Superior temporal gyrus (tissue), 1 donor: Measurements from ENCODE around the gene SRGAP2B.
"Not testable (repeated sequence)": the region's sequence is repeated elsewhere in the genome, so short reads cannot be mapped to it uniquely, and the experiment has no call there.

Experiments used
- DNase-seq: peaks from one replicate; pipeline ENCODE4 v3.0.0-alpha.2; 2016; ENCODE audit errors: extremely low spot score

The SRGAP2B gene

DNA sequence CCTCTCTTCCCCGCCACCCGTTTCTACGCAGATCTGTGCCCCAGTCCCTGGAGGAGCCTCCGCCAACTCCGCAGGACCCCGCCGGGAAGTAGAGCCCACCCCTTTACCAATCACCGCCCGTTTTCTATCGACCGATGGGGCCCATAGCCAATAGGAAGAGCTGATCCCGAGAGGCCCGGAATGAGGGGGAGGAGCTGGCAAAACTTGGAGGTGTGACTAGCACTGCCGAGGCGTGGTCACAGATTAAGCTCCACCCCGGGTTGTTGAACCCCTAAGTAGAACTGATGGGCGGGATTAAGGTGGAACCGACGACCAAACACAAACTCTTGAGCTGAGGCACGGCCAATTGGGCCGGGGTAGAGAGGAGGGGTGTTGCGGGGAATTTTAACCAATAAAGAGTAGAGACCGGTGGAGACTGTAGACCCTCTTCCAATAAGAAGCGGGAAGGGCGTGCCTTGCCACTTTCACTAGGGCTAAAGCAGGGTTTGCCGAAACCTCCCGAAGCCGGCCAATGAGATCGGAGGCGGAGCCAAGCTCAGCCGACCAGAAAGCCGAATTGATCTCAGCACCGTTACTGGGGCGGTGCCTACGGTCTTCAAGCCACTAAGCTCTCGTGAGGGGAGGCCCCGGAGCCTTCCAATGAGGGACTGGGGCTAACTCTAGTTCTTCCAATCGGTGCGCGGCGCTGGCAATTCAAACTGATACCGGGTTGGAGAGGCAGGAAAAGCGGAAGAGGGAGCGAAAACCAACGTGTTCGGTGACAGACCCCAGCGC is at the start of gene SRGAP2B, which contains the start of gene FAM72D:
SRGAP2B (minus strand) TSS at position 45 of the 774 bp plus-strand sequence. CDS start 2,427 bp downstream, outside the sequence.
FAM72D (plus strand) TSS at position 691 of the 774 bp plus-strand sequence. CDS start 874 bp downstream, outside the sequence.
- DNase-seq, result not testable (repeated sequence)

DNA sequence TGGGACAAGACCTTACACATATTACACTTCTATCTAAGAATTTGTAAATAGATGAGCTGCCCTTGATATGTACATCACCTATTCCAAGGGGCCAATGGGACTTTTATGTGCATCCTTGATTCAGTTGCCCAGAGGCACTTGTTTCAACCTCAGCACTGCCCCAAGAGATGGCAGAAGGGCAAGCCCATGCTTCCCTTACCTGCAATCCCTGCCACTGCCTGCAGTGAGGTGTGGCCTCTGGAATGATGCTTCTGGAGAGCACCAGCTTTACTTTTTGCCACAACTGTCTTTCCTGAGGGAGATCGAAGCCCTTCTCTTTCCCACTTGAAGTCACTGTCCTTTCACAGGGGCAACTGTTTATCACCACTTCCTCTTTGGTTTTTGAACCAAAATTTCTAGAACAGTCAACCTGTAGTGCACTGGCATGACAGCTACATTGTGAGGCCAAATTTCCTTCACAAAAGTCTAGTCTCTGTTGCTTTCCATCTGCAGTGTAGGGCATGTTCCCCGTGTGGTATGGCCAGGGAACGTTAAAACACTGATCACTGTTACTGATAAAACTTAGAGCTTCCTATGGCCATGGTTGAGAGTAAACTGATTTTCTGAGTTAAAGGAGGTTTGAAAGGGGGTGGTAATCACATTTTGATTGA is 49.3 kb upstream of the SRGAP2B start:
- not testable (repeated sequence) for DNase-seq

DNA sequence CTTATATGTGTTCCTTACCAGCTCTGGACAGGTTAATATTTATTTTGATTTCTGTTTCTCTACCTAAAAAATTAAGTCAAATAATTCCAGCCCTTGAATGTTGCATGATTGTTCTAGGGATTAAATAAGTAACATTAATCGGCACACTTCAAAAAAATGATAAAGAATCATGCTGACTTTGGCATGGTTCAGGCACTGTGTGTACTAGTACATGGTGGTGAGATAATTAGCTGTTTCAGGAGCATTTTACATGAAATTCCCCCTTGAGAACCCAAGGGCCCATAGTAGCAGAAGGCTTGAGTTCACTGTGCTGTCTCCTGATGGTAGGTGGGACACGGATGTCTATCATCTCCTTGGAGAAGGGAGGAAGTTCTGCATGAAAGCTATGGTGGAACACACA is 45.4 kb upstream of the SRGAP2B start:
- not testable (repeated sequence) for DNase-seq

DNA sequence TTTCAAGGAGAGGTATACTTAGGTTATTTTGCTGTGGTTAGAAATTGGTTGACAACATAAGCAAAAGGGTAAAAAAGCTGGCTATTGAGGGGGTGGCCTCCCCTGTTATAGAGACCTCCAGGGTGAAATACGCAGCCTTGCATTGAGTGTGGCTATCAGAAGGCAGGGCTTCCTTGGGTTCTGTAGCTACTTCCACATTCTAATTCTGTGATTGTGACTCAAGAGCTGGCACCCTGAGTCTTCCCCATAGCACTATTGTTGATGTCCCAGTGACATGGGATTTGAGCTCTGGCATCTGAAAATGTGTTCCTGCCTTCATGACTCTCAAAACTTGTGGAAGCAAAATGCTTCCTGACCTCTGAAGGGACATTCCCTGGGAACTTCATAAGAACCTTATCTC is 39.3 kb upstream of the SRGAP2B start:
- DNase-seq, result not testable (repeated sequence)

DNA sequence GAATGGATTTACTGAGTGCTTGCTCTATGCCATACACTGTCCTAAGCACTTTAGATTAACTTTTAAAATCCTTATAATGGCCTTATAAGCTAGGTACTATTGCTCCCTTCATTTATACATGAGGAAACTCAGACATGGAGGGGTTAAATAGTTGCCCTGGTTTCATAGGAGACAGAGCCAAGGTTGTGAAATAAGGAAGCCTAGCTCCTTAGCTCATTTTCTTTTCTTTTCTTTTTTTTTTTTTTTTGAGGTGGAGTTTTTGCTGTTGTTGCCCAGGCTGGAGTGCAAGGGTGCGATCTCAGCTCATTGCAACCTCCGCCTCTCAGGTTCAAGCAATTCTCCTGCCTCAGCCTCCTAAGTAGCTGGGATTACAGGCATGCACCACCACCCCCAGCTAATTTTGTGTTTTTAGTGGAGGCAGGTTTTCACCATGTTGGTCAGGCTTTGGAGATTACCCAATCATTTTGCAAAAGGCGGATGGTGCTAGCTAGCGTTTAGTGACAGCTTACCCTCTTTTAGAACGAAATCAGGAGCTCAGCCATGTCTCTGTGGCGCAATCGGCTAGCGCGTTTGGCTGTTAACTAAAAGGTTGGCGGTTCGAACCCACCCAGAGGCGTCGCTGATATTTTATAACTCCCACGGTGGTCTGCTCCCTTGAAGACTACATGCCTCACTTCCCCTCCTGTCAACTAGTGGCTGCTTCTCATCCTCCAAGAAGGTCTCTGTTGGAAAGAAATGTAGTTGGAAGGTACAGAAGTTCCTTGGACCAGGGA is 33.8 kb upstream of the SRGAP2B start:
- not testable (repeated sequence) for DNase-seq

DNA sequence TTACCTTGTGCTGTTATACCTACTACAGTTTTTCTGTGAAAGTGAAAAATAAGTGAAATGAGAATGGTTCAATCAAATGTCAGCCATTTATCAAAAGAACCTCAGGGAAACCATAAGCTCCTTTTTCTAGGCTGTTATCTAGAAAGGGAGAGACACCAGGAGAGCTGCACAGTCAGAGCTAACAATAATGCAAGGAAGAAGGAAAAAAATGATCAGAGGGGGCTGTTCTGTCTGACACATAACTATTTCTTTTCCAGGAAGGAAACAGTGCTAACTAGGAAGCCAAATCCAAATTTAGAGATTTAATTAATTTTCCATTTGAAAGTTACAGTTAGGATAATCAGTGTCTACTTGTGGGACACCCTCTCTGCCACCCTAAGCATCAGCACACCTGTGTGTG is 32.0 kb upstream of the SRGAP2B start:
- DNase-seq, result not testable (repeated sequence)

DNA sequence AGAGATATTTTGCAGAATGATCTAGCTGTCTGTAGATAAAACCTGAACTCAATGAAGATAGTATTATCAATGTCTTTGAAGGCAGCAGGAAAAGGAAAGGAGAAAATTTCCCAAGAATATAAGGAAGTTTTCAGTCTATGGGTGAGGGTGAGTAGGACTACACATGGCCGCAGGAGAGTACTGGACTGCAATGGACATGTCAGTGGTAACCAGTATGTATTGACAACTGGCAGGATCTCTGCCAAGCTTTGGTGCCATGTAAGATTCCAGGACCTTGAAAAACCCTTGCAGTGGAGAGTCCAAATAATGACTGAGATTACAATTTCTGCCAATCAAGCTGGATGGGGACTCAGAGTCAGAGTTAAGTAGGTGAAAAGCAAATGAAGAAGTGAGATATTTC is 30.0 kb upstream of the SRGAP2B start:
- DNase-seq, result not testable (repeated sequence)

DNA sequence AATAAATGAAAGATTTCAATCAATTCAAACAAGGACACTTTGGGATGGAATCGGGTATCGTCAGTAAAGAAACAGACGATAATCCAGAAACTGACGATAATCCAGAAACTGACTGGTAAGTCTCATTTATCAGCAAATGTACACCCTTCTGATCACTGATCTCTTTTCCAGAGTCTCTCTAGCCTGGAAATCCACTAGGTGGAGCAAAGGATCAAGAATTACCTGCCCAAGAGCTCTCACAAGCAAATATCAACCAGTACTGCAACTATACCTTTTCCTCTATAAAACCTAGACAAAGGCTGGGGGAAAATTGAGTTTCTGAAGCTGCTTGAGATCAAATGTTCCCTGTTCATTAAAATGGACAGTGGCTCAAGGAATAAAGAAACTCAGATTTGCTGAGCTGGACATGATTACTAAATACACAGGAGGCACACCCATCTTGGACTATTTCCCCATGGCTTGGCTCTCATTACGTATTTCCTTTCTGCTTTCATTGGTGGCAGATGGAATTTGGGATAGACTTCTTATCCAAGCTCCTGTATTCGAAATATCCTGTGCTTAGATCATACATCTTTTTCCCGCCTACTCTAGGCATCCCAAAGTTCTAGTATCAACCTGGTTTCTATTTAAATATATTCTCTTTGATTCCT is 29.0 kb upstream of the SRGAP2B start:
- DNase-seq, result not testable (repeated sequence)

DNA sequence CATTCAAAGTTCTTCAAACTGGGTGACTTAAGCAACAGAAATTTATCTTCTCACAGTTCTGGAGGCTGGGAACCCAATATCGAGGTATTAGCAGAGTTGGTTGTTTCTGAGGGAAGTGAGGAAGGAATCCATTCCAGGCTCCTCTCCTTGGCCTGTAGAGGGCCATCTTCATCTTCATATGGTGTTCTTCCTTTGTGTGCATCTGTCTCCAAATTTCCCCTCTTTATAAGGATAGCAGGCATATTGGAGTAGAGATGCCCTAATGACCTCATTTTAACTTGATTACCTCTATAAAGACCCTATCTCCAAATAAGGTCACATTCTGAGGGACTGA is 27.9 kb upstream of the SRGAP2B start:
- DNase-seq, result not testable (repeated sequence)

DNA sequence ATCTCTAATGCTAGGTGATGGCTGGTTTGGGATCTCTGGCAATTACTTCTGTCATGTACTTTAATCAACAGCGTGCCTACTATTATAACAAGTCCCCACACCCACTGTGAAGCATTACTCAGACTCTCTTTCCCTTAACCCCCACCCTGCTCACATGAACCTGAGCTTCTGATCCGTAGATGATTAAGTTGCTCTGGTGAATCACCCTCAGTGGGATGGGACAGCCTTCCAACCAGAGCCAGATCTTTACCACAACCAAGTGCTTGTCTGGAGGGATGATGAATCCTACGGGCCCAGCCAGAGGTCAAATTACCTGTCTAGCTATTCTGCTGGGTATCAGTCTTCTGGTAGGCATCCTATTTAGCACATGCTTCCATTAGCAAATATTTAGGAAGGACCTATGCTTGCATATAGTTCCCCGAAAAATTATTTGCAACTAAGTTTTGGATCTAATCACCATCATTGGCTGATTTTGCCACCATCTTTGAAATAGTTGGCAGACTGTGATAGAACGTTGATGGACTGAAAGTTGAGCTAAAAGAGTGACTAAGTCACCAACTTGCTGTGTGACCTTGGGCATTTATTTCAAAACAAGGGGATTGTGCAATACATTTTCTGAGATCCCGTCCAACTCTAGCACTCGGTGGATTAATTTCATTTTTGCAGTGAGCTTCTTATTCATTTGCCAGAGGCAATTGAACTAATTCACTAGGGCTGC is 27.4 kb upstream of the SRGAP2B start:
- DNase-seq, result not testable (repeated sequence)

DNA sequence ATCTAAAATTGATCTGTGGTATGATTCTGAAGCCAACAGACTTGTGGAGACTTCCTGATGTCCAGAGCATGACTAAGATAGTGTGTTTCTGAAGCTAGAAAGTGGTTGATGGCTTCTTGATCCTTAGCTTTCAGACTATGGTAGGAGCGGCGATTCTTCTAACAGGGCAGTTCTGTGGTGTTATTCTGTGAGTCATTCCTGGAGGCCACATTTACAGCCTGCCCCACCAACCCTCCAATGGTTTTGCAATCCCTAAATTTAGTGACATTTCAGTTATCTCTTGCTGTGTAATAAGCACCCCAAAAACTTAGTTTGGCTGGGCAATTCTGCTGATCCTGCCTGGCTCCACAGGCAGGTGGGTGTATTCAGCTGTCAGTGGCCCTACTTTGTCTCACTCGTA is 24.7 kb upstream of the SRGAP2B start:
- DNase-seq, result not testable (repeated sequence)

DNA sequence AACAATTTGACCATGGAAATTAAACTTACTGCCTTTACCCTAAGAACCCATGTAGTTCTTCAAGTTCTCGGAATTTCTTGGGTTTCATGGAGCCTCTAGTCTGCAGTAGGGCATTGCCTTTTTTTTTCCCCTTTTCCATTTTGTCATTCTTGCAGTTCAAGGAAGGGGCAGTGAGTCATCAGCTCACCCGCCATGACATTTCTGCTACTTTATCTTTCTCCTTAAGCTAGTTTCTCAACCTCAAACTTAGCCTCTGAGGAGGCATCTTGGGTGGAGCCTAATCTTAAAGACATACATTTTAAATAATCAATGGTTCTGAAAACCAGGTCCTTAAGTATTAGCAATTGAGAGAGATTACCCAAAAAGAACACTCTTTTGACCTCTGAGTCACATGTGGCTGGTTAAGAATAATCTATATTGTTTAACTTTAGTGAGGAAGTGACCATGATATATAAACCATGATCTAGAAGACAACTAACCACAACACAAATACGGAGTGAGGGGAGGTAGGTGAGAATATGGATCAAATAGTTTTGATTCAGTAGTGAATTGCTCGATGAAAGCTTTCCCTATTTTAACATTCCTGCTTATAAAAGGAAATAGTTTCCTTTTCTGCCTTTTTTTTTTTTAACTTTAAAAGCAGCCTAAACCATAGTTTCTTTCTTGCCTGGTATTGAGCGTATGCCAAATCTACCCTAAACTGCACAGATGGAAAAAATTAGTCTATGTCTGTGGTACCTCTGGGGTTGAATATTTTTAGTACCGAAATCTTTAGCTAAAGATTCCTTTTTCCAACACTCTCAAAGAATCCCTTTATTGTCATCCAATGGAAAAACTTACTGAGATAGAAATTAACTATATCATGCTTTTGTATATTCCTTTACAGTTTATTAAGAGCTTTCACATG is 20.7 kb upstream of the SRGAP2B start:
- not testable (repeated sequence) for DNase-seq

DNA sequence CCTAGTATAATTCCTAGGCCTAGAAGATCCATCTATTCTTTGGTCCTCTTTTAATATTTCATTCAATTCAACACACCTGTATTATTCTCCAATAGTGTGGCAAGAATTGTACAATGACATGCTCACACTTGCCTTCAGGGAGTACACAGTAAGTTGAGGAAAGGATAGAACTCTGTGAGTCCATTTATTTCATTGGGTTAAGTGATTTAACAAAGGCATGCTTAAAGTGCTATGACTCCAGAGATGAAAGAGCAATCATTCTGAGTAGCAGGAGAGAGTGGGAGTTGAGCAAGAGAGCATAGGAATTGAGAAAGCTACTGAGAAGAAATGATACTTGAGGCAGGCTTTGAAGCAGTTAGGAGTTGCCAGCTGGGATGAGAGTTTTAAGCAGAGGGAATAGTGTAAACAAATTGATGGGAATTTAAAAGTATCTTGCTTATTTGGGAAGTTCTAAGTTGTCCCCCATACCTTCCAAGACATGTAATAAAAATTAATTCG is 19.5 kb upstream of the SRGAP2B start:
- DNase-seq, result not testable (repeated sequence)

DNA sequence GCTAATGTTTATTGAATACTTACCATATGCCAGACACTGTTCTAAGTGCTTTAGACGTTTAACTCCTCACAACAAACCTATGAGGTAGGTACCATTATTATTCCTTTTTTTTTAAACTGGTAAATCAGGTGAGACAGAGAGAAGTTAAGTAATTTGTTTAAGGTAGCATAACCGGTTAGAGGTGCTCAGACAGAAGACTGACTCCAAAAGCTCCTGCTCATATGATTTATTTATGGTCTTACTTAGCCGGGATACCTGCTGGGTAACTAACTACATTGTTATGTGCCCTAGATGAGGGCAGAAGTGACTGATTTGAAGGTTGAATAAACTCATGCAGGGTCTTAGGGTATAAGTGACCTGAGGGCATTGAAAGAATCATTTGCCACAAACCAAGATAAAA is 17.6 kb upstream of the SRGAP2B start:
- not testable (repeated sequence) for DNase-seq

DNA sequence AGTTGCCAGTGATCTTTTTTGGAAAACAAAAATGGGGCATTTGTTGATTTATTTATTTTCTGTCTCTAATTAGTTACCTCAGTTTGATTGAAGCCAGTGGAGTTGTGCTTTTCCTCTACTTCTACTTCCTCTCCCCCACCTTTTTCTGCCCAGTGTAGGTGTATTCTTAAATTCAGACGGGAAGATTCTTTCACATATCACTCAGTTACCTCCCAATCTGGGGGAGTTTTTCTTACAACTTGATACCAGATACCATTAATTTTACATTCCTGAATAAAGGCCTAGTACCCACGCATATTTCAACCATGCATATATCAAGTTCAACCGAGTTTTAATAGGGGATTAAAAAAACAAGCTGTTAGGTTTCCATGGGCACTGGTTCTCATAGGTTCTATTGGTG is 16.5 kb upstream of the SRGAP2B start:
- not testable (repeated sequence) for DNase-seq

DNA sequence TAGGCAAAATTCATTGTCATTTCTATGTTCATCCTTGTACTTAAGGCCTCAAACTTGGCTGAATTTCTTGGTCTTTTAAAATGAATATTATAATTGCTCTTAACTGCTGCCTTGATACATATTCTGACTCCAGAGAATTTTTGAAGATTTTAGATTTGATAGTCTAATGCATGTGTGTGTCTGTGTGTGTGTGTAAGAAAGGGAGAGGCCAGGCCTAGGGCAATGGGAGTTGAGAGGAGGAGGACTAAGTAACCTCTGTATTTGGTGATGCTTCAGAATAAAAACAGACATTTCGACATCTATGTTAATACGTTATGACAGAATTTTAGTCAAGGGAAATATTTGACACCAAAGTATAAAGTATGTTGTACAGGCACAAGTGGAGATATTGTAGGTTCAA is 8.2 kb upstream of the SRGAP2B start:
- not testable (repeated sequence) for DNase-seq

DNA sequence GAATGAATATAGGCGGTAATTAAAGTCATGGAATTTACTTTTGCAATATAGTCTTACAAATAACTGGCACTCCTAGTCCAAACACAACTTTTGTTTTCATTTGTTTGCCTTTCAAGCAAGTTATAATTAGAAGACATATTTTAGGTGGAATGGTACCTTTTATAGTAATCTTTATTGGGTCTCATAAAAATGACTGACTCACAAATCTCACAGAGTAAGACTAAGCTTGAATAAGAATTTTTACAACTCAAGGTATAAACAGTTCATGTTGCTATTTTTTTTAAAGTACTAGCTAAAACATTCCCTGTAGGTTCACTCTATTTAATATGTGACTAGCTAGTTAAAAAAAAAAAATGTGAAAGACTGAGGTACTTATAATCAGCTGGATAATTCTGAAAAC is 6.6 kb upstream of the SRGAP2B start:
- not testable (repeated sequence) for DNase-seq

DNA sequence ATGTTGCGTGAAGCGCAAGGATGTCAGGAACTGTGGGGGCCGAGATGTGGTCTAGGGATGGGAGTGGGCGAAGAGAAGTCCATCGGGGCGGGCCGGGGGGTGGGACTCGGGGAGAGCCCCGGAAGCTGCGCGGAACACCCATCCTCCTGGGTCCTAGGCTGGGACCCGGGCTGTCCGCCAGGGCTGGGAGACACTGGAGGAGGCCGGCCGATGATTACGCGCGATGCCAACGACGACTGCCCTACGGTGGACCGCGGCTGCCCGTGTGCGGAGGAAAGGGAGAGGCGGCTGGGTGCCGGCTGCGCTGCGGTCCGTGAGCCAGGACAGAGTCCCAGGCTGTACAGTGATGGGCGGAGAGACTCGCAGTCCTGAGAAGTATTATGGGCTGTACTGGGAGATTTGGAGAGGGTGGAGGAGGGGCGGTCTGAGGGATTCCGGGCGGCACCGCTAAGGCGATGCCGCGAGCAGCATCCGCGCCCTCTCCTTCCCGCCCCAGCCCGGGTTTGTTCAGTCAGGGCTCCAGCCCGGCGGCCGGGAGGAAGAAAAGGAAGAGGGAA is 395 bp downstream of the SRGAP2B start:
- not testable (repeated sequence) for DNase-seq

DNA sequence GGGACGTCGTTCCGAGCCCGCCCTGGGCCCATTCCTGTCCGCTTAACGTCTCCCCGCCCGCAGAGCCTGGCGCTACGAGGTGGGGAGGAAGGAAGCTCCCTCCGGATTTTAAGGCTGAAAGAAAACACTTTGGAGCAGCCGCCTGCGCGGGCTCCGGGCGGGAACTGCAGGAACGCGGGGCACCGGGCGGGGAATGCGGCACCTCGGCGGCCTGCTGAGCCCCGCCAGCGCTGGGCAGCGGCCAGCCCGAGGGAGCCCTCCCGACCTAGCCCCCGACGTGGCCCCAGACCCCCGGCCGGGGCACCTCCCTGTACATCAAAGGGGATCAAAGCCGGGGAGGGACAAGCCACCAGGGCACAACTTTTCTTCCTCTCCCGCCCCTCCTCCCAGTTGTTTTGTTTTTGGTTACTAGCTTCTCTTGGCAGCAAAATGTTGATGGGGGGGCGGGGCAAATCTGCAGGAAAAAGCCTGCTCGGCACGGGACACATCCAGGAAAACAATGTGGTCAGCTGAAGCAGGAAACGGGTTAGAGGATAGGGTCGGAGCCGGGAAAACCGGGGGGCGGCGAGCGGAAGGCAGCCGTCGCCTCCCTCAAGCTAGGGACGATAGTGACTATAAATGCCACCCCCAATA is 1.5 kb downstream of the SRGAP2B start:
- not testable (repeated sequence) for DNase-seq
